Osteocyte (in vitro differentiated cells): Measurements from ENCODE around the gene SEMA6B. TPM values are rescaled to one million over a fixed set of nuclear protein-coding genes. Genes with fewer than 3 reads are reported as not detected.
A peak's percentile ranks its signal among the peaks of the same experiment; 100 is the strongest.

ENCODE experiments used
- DNase-seq: peaks from one replicate; pipeline ENCODE4 v3.0.0; 2021; ENCODE audit warnings: mixed read lengths; ENCODE audit not compliant: unreplicated experiment; ENCODE audit errors: extremely low spot score
- H3K27ac Mint-ChIP-seq: one replicate; pipeline ENCODE4 v1.8.0; 2021; ENCODE audit warnings: mild to moderate bottlenecking, mixed read lengths; ENCODE audit not compliant: unreplicated experiment
- H3K27me3 Mint-ChIP-seq: one replicate; pipeline ENCODE4 v1.8.0; 2021; ENCODE audit warnings: mixed read lengths; ENCODE audit not compliant: unreplicated experiment
- H3K36me3 Mint-ChIP-seq: one replicate; pipeline ENCODE4 v1.8.0; 2021; ENCODE audit warnings: mixed read lengths; ENCODE audit not compliant: unreplicated experiment
- H3K4me1 Mint-ChIP-seq: one replicate; pipeline ENCODE4 v1.8.0; 2021; ENCODE audit warnings: mixed read lengths; ENCODE audit not compliant: unreplicated experiment
- H3K4me3 Mint-ChIP-seq: one replicate; pipeline ENCODE4 v1.8.0; 2021; ENCODE audit warnings: mild to moderate bottlenecking, moderate library complexity, mixed read lengths; ENCODE audit not compliant: unreplicated experiment
- H3K9me3 Mint-ChIP-seq: one replicate; pipeline ENCODE4 v1.8.0; 2021; ENCODE audit warnings: mixed read lengths; ENCODE audit not compliant: unreplicated experiment
- CTCF ChIP-seq: fragments of 200-600 bp; sonication (generic); IDR thresholded peaks from 2 replicates; pipeline ENCODE4 v1.5.0; 2021; ENCODE audit warnings: antibody characterized with exemption, mild to moderate bottlenecking, moderate library complexity
- total RNA-seq: library from RNA; stranded (reverse); gene quantifications from 2 replicates; pipeline ENCODE4 v1.2.1, GENCODE V29; 2021

Gene SEMA6B
- total RNA-seq, 1 donor from 2014 or later, result 6.2 TPM

- Mint-ChIP-seq H3K27ac (no peak overlapping the region), H3K27me3 (peaks cover 28% of the 10 kb centered on the region), H3K4me1 (peaks cover 5% of the 10 kb centered on the region), H3K4me3 (no peak overlapping the region), H3K9me3 (no peaks in the 10 kb centered on the region), H3K36me3 (no peaks in the 10 kb centered on the region)
- no peak for DNase-seq
- no peak for TF ChIP-seq CTCF
These were observed 28.8 kb upstream of the SEMA6B start for GRCh38 chr19:4588291-4588761.

- Mint-ChIP-seq H3K4me3 (no peak overlapping the region), H3K27ac (no peak overlapping the region), H3K4me1 (peaks cover 5% of the 10 kb centered on the region), H3K27me3 (peaks cover 26% of the 10 kb centered on the region), H3K36me3 (no peaks in the 10 kb centered on the region), H3K9me3 (no peaks in the 10 kb centered on the region)
- no peak for DNase-seq
- no peak for TF ChIP-seq CTCF
These were observed 28.0 kb upstream of the SEMA6B start for GRCh38 chr19:4587527-4587926.

- TF ChIP-seq CTCF, result no peak
- Mint-ChIP-seq H3K4me1 (peaks cover 10% of the 10 kb centered on the region), H3K27ac (no peak overlapping the region), H3K4me3 (no peak overlapping the region), H3K27me3 (peaks cover 29% of the 10 kb centered on the region), H3K36me3 (no peaks in the 10 kb centered on the region), H3K9me3 (no peaks in the 10 kb centered on the region)
- DNase-seq, result no peak
These were observed 27.2 kb upstream of the SEMA6B start for GRCh38 chr19:4586691-4587090.

GRCh38 chr19:4586245-4586644 is 26.8 kb upstream of the SEMA6B start:
- Mint-ChIP-seq H3K4me3 (peak overlapping the region; percentile 18), H3K27me3 (peaks cover 25% of the 10 kb centered on the region), H3K4me1 (peaks cover 10% of the 10 kb centered on the region), H3K27ac (no peak overlapping the region), H3K9me3 (no peaks in the 10 kb centered on the region), H3K36me3 (no peaks in the 10 kb centered on the region)
- no peak for DNase-seq
- TF ChIP-seq CTCF, result no peak

GRCh38 chr19:4585556-4585955 is 26.1 kb upstream of the SEMA6B start:
- peak overlapping the region; percentile 18 for H3K4me3 Mint-ChIP-seq

More at GRCh38 chr19:4585556-4585955, 26.1 kb upstream of the SEMA6B start:
- H3K27ac Mint-ChIP-seq, result no peak overlapping the region
- no peaks in the 10 kb centered on the region for H3K9me3 Mint-ChIP-seq
- no peak for DNase-seq
- H3K36me3 Mint-ChIP-seq, result no peaks in the 10 kb centered on the region
- H3K4me1 Mint-ChIP-seq, result peaks cover 12% of the 10 kb centered on the region
- no peak for TF ChIP-seq CTCF
- peaks cover 19% of the 10 kb centered on the region for H3K27me3 Mint-ChIP-seq
